Measurements from ENCODE around the gene MAPK6. TPM values are rescaled to one million over a fixed set of nuclear protein-coding genes. Genes with fewer than 3 reads are reported as not detected.

Gene MAPK6
- total RNA-seq, 1 donor from 2014 or later: 38.0 TPM

DNA sequence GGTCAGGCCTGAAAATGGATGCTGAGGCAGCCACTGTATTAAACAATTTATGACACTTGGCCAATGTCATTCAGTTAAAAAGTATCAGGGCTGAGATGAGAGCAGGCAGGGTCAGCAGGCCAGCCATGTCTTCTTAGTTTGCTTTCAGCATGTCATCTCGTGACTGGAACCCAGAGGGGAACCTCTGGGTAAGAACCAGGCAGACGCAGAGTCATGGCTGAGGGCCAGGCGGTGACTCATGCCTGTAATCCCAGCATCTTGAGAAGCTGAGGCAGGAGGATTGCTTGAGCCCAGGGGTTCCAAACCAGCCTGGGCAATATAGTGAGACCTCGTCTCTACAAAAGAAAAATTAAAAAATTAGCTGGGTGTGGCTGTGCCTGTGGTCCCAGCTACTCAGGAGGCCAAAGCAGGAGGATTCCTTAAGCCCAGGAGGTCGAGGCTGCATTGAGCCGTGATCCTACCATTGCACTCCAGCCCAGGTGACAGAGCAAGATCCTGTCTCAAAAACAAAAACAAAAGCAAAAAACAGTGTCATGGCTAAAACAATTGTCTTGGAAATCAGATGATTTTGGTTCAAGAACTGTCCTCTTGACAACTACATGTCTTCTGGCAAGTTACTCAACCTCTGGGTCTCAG is 81.9 kb downstream of the MAPK6 start:
- intact Hi-C loops (cut with micrococcal nuclease): no loop called here

DNA sequence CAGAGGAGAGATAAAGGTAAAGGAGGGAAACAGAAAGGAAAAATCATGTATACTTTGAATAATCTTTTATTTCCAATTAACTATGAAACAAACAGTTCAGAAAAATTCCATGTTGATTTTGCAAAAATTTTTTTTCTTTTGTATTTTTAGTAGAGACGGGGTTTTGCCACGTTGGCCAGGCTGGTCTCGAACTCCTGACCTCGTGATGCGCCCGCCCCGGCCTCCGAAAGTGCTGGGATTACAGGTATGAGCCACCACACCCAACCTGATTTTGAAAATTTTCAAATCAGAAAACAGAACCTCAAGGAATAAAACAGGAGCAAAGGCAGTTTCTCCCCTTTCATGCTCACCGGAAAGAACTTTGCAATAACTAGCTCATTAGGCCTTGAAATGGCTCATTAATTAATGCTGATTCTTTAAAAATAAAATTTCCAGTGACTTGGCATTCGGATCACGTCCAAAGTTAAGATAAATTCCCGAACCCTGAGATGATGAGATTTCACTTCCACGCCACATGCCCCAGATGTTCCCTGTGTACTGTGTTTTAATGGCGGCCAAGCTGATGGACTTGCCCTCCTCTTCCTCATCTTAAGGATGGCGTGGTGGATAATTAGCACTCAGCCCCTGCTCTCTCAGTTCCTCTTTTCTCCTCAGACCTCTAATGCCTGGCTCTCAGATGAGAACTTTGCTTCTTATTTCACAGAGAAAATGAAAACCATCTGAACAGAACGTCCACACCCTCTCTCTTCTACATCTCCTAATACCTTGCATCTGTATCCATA is 82.7 kb downstream of the MAPK6 start:
- intact Hi-C loops (cut with micrococcal nuclease): no loop called here

DNA sequence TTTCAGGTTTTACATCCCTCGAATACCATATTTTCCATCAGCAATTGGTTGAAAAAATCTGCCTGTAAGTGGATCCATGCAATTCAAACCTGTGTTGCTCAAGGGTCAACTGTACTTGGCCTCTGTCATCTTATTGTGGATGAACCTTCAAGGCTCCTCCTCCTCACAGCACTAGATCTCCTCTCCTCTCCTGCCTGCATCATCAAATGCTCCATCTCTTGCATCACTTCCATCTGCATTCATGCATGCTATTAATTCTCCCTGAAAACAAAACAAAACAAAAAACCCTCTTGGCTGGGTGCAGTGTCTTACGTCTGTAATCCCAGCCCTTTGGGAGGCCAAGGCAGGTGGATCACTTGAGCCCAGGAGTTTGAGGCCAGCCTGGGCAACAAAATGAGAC is 83.4 kb downstream of the MAPK6 start:
- intact Hi-C loops (cut with micrococcal nuclease): no loop called here

DNA sequence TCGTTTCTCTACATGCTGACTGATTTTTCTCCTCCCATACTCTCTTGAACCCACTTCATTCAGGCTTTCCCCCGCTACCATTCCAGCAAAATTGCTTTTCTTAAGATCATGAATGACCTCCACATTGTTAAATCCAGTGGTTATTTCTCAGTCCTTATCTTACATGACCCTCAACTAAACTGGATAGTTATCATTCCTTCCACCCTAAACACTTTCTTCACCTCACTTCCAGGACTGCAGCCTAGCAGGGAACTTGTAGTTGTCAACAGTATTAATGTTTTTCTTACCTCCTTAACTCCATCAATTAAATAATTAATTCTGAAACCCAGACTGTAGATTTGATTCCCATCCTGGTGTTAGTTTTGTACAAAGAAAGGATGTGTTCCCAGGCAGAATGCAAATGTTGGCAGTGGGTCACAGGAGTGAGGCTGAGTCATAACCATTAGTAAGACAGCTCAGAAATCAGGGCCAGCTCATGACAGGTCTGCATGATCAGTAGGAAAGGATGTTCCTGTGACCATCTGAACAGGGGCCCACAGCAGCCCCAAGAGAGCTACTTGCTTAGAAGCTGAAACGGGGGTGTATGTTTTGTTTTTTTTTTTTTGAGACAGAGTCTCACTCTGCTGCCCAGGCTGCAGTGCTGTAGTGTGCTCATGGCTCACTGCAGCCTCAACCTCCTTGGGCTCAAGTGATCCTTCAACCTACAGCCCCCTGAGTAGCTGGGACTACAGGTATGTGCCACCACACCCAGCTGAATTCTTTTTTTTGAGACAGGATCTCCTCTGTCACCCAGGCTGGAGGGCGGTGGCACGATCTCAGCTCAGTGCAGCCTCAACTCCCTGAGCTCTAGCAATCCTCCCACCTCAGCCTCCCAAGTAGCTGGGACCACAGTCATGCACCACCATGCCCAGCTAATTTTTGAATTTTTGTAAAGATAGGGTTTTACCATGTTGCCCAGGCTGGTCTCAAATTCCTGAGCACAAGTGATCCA is 84.5 kb downstream of the MAPK6 start:
- intact Hi-C loops (cut with micrococcal nuclease): no loop called here

DNA sequence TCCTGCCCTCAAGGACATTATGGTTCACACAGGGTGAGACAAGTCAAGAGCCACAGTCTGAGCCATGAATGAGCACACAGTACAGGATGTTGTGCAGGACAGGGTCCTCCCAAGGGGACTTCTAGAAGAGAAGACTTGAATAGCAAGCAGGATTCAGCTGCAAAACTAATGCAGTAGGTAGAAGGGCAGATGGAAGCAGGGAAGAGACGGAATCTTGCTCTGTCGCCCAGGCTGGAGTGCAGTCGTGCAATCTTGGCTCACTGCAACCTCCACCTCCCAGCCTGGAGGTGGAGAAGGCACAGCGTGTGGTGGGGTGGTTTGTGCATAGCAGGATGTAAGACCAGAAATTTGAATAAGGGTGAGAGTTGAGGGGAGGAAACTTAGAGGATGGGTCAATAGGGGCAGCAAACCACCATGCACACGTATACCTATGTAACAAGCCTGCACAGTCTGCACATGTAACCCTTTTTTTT is 85.5 kb downstream of the MAPK6 start:
- intact Hi-C loops (cut with micrococcal nuclease): no loop called here

DNA sequence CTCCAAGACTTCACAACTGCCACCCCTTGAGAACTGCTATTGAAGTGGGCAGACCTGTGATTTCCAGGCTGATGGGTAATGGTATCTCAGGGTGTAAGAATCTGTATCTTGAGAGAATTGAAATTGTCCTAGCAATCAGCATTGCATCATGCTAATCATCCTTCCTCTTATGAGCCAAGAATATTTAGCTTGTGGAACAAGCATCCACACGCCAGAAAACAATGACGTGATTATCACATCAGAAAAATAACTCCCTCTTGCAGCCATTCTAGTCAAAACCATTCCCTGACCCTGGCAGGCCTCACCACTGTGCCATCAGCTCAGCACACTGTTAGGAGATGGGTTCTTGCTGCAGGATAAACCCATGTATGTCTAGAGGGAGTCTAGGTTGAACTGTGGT is 86.8 kb downstream of the MAPK6 start:
- intact Hi-C loops (cut with micrococcal nuclease): no loop called here

DNA sequence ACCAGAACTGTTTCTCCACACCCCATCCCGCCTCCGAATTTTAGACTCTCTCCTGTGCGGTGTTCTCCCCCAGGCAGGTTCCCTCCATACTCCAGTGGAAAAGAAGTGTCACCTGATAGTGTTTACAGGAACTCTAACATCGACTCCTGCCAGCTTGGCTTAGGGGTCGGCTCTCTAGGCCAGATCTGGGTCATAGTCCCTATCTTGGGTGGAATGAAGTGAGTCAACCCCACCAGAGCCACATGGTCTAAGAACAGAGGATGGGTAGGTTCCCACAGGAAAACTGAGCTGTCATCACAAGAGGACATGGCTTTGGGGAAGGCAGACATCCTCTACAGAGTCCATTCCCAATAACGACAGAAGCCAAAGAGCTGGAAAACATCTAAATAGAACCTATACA is 87.6 kb downstream of the MAPK6 start:
- intact Hi-C loops (cut with micrococcal nuclease): no loop called here

DNA sequence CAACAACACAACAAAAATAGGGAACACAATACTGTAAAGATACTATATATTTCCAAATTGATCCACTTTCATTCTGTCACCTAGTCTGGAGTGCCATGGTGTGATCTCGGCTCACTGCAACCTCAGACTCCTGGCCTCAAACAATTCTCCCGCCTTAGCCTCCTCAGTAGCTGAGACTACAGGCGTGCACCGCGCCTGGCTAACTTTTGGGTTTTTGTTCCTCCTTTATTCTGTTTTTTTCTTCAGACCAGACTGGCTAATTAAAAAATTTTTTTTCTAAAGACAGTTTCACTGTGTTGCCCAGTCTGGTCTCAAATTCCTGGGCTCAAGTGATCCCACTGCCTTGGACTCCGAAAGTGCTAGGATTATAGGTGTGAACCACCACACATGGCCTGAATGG is 88.2 kb downstream of the MAPK6 start:
- intact Hi-C loops (cut with micrococcal nuclease): no loop called here

DNA sequence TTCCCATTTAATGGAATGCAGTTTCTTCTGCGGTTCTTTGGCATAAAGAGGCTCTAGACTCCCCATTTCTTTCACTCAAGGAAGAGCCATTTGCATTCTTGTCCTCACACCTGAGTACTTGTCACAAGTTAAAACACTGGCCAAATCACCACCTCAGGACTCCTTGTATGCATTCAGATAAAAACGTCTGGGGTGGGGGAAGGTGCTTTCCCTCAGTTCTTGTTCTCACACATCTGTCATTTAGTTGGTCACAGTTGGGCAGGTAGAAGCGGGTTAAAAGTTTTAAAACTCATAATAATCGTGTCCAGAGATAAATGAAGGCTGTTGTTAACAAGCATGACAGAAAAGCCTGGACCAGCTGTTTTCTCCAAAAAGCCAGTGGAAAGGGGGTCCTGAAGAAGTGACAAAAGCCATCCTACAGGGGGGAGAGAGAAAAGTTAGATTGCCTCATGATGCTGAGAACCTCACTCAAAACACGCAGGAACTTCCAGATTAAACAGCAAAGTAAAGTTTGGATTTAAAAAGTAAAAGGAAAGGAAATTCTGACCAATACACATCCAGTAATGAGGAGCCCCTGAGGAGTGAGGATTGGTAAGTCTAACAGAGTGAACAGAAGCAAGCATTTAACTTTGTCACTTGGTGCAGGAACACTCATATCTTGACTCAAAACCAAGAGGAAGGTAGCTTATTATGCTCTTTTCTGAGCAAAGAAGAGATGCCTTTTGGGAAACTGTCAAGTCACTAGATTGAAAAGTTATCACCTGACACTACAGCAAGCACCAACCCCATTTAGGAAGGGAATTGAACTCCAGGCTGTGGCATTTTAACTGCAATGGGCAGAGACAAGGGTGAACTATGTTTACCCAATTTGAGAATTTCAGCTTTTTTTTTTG is 90.8 kb downstream of the MAPK6 start:
- intact Hi-C loops (cut with micrococcal nuclease): loop anchor here (10.0 kb wide), 1 partner anchor 65 kb away; no protein-coding TSS in a partner anchor

DNA sequence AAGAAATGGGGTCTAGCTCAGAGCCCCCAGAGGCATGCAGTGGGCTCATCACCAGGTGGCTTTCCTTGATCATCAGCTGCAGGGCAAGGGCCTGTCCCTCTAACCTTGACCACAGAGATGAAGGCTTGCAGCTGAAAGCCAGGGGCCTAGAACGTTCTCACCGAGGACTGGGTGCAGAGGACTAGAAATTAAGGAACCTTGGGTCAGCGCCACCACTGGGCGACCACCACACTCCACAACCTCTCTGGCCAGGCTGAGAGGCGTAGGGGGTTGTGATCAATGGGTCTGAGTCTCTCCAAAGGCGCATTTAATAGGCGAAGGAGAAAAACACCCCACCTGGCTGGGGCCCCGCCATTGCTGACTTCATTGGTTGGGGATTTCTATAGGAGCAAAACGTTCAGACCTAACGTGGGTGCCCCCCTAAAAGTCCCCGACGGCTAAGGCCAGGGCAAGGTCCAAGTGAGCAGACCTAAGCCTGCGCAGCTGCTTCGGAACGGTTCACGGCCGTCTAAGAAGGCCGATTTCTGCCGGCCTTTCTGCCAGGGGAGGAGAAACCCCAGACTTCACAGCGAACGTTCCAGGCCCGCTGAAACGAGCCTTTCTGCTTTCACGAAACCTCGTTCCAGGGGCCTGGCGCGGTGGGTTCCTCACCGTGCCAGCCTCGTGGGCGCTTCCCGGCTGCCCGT is 92.6 kb downstream of the MAPK6 start:
- intact Hi-C loops (cut with micrococcal nuclease): loop anchor here (10.0 kb wide), 1 partner anchor 63 kb away; no protein-coding TSS in a partner anchor

DNA sequence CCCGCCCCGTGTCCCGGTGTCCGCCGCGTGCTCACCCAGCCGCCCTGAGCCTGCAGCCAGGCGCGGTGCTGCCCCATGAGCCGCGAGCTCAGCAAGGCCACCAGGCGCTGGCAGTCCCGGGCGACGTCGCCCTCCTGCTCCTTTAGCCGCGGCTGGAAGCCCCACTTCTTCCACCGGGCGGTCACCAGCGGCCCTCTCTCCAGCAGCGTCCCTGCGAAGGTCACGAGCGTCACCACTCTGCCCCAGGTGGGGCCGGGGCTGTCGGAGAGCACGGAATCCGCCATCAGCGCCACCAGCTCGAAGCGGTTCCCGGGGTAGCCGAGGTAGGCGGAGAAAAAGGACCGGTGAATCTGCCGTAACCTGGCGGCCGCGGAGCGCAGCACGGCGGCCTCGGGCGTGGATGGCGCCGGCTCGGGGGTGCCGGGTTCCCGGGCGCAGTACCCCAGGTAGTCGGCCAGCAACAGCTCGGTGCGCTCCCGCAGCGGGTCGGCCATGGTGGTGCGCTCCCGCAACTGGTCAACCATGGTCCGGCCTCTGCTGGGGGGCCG is 93.3 kb downstream of the MAPK6 start:
- intact Hi-C loops (cut with micrococcal nuclease): loop anchor here (10.0 kb wide), 1 partner anchor 63 kb away; no protein-coding TSS in a partner anchor

DNA sequence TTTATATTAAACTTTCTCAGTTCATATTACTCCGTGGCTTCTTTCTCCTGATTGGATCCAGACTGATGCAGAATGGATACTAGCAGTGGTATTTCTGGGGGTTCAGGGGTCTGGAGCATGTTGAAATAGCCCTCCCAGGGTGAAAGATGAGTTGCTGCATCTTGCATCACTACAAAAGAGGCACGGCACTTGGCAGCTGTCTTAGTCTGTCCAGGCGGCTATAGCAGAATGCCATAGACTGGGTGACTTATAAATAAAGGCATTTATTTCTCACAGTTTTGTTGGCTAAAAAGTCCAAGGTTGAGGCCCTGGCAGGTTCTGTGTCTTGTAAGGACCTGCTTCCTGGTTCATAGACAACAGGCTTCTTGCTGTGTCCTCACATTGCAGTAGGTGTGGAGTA is 94.2 kb downstream of the MAPK6 start:
- intact Hi-C loops (cut with micrococcal nuclease): loop anchor here (10.0 kb wide), 1 partner anchor 62 kb away; no protein-coding TSS in a partner anchor

DNA sequence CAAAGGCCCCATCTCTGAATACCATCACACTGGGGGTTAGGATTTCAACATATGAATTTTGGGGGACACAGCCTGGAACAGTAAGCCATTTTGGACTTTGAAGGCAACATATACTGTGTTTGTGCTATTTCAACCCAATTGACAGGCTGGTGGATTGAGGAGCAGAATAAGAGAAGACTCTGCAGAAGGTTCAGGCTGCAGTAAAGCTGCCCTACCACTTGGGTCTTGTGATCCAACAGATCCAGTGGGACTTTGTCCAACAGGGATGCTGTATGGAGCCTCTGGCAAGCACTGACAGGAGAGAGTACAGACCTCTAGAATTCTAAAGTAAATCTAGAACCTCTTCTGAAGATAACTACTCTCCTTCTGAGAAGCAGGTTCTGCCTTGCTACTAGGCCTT is 94.7 kb downstream of the MAPK6 start:
- intact Hi-C loops (cut with micrococcal nuclease): loop anchor here (10.0 kb wide), 1 partner anchor 61 kb away; no protein-coding TSS in a partner anchor

DNA sequence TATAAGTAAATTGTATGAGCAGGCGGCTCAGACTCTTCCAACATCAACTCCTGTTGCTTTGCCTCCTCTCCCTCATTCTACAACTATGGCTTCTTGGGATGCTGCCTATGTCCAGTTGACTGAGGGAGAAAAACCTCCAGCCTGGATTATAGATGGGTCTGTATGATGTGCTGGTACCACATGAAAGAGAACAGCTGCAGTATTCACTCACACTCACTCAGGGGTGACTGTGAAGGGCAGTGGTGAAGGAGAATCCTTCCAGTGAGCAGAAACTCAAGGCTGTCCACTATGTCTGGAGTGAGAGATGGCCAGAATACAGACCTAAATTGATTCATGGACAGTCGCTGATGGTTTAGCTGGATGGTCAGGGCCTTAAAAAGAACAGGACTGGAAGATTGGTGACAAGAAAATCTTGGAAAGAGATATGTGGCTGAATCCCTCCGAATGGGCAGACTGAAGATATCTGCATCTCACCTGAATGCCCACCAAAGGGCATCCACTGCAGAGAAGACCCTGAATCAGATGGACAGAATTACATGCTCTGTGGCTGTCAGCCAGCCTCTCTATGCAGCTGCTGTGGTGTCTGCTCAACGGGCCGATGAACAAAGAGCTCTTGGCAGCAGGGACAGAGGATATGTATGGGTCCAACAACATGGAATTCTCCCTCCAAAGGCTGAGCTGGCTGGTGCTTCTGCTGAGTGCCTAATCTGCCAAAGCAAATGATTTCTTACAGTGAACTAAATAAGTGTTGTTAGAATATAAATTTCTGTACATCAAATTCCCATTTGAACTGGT is 95.4 kb downstream of the MAPK6 start:
- intact Hi-C loops (cut with micrococcal nuclease): loop anchor here (10.0 kb wide), 1 partner anchor 60 kb away; no protein-coding TSS in a partner anchor

DNA sequence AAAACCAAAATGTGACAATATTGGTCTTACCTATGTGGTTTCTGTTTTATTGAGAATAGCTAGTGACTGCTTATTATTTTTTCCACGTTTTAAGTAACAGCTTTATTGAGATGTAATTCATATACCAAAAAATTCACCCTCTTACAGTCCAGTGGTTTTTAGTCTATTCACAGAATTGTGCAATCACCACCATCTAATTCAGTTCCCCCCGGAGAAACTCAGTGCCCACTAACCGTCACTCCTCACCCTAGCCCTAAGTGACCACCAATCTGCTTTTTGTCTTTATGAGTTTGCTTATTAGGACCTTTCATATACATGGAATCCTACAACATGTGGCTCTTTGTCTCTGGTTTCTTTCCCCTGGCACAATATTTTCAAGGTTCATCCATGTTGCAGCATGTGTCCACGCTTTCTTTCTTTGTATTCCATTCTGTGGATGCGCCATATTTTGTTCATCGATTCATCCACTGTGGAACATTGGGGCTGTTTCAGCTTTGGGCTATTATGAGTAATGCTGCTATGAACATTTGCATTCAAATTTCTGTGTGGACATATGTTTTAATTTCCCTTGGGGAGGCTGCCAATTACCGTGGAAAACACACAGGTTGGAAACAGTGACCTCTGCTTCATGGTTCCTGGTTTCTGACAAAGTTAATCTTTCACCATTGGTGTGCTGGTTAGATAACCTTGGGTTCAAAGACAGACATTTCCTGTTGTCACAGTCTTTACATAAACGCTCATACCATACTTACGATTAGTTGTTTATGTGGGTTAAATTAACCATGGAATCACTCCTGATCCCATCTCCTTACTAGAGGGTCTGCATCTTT is 96.8 kb downstream of the MAPK6 start:
- intact Hi-C loops (cut with micrococcal nuclease): loop anchor here (10.0 kb wide), 1 partner anchor 59 kb away; no protein-coding TSS in a partner anchor
